Ishikawa (cell line): ENCODE measurements around the gene DLL3.

Experiments
- CEBPB ChIP-seq: IDR thresholded peaks from 2 replicates; pipeline ENCODE4 v1.6.1; 2012
- CREB1 ChIP-seq: IDR thresholded peaks from 2 replicates; pipeline ENCODE4 v1.6.1; 2012; ENCODE audit warnings: low read depth
- EGR1 ChIP-seq: IDR thresholded peaks from 2 replicates; pipeline ENCODE4 v1.6.1; 2012
- EP300 ChIP-seq: IDR thresholded peaks from 2 replicates; pipeline ENCODE4 v1.6.1; 2012; ENCODE audit warnings: borderline replicate concordance
- FOXM1 ChIP-seq: IDR thresholded peaks from 2 replicates; pipeline ENCODE4 v1.6.1; 2012; ENCODE audit warnings: low read depth, borderline replicate concordance
- MAX ChIP-seq: IDR thresholded peaks from 2 replicates; pipeline ENCODE4 v1.6.1; 2012
- NFIC ChIP-seq: IDR thresholded peaks from 2 replicates; pipeline ENCODE4 v1.6.1; 2012
- RAD21 ChIP-seq: IDR thresholded peaks from 2 replicates; pipeline ENCODE4 v1.6.1; 2012; ENCODE audit warnings: low read depth
- REST ChIP-seq: IDR thresholded peaks from 2 replicates; pipeline ENCODE4 v1.6.1; 2012; ENCODE audit warnings: low read depth, mild to moderate bottlenecking
- TAF1 ChIP-seq: IDR thresholded peaks from 2 replicates; pipeline ENCODE4 v1.6.1; 2012; ENCODE audit warnings: low read depth, mild to moderate bottlenecking
- TCF12 ChIP-seq: IDR thresholded peaks from 2 replicates; pipeline ENCODE4 v1.6.1; 2012; ENCODE audit warnings: low read depth
- TEAD4 ChIP-seq: IDR thresholded peaks from 2 replicates; pipeline ENCODE4 v1.6.1; 2012
- USF1 ChIP-seq: IDR thresholded peaks from 2 replicates; pipeline ENCODE4 v1.6.1; 2012
- YY1 ChIP-seq: IDR thresholded peaks from 2 replicates; pipeline ENCODE4 v1.6.1; 2012; ENCODE audit warnings: low read depth
- ZBTB7A ChIP-seq: IDR thresholded peaks from 2 replicates; pipeline ENCODE4 v1.6.1; 2012; ENCODE audit warnings: low read depth

DLL3 gene

GRCh38 chr19:39472746-39473442, 25.9 kb upstream of the DLL3 start:
- TF ChIP-seq ZBTB7A (no peak), USF1 (no peak), NFIC (no peak), TEAD4 (no peak), MAX (no peak)

- no peak for TF ChIP-seq NFIC
- no peak for TF ChIP-seq RAD21
- no peak for TF ChIP-seq USF1
- no peak for TF ChIP-seq CREB1
- TF ChIP-seq ZBTB7A, result no peak
- TF ChIP-seq FOXM1, result no peak
- TF ChIP-seq CEBPB, result no peak
- TF ChIP-seq TCF12, result no peak
- no peak for TF ChIP-seq EGR1
- no peak for TF ChIP-seq MAX
- TF ChIP-seq REST, result no peak
- no peak for TF ChIP-seq EP300
- TF ChIP-seq YY1, result no peak
- TF ChIP-seq TAF1, result no peak
- TF ChIP-seq TEAD4, result no peak
These were observed 25.2 kb upstream of the DLL3 start for GRCh38 chr19:39473443-39473960.

GRCh38 chr19:39474139-39474620, 24.6 kb upstream of the DLL3 start:
- TF ChIP-seq REST (no peak), RAD21 (peak; percentile 38; the same call in 1 of the 2 replicates)

- no peak for TF ChIP-seq TCF12
- TF ChIP-seq TEAD4, result no peak
- no peak for TF ChIP-seq REST
- no peak for TF ChIP-seq USF1
These were observed 23.0 kb upstream of the DLL3 start for GRCh38 chr19:39475748-39476147.

GRCh38 chr19:39479916-39480315, 18.8 kb upstream of the DLL3 start:
- TF ChIP-seq EP300 (no peak), YY1 (no peak), CEBPB (no peak), MAX (no peak)
